Activated CD4-positive, alpha-beta T cell treated with anti-CD3 and anti-CD28 coated beads, Interleukin-2, amount 50 U/mL, for 24 hours (primary cell): ENCODE measurements around the gene ZNF738.
A peak's percentile ranks its signal among the peaks of the same experiment; 100 is the strongest.
"Not testable (repeated sequence)": the region's sequence is repeated elsewhere in the genome, so short reads cannot be mapped to it uniquely, and the experiment has no call there.

Experiments
- DNase-seq, 2 donors: peaks; one replicate each; pipeline ENCODE4 v3.0.0-alpha.2; 2020; ENCODE audit warnings: low read depth in 1 of 2, low spot score in 1 of 2

Gene ZNF738

DNA sequence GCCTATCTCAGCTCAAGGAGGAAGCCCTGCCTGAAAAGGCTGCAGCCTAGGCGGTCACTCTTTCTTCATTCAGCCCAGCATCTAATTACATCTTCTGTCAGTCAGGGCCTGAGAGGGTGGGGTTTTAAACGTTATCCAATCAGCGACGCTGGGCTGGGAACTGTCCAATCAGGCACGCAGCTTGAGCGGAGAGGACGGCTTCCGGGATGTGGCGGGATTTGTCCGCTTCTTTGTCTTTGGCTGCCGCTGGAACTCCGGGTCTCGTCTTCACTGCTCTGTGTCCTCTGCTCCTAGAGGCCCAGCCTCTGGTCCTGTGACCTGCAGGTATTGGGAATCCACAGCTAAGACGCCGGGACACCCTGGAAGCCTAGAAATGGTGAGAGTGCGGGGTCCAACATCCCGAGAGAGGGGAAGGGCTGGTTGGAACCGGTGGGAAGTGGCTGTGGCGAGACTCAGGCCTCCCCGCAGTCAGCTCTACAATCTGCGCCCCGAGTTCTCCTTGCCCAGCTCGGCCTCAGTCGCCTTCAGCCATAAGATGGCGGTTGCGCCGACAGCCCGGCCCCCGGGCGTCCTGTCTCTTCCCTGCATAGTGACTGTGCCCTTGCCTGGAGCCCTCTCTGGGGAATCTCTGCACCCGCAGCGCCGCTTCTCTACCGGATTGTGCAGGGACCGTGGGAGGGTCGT, at the start of gene ZNF738:
ZNF738 (plus strand) TSS at position 233 of the 684 bp plus-strand sequence; CDS start at position 374, 141 bp downstream.
- DNase-seq, result peak; percentile 58 to 79

DNA sequence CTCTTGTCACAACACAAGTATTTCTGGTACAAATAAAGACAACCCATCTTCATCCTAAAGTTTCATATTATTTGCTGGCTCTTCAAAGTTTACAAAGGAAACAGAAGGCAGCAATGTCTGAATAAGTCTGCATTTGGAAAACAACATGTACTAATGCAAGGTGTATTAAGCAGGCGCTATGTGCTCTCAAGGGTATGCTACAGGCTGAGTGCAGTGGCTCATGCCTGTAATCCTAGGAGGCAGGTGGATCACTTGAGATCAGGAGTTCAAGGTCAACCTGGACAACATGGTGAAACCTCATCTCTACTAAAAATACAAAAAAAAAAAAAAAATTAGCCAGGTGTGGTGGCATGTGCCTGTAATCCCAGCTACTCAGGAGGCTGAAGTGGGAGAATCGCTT, 46.0 kb upstream of the ZNF738 start:
- not testable (repeated sequence) for DNase-seq

DNA sequence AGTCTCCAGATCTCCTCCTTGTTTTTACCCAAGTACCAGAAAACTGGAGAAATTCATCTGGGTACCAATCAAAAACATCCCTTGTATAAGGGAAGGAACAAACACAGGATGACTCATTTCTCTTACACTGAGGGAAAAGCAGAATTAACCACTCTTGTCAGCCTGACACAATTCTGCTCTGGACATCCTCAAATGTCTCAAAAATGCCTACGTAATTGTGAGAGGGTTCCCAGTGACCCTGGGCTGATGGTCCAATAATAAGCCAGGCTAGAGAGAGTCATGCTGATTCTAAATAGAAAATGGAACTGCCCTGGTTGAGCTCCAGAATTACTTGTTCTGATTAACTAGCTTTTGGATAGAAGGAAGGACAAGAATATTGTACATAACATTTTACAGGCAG, 44.1 kb upstream of the ZNF738 start:
- no peak for DNase-seq

DNA sequence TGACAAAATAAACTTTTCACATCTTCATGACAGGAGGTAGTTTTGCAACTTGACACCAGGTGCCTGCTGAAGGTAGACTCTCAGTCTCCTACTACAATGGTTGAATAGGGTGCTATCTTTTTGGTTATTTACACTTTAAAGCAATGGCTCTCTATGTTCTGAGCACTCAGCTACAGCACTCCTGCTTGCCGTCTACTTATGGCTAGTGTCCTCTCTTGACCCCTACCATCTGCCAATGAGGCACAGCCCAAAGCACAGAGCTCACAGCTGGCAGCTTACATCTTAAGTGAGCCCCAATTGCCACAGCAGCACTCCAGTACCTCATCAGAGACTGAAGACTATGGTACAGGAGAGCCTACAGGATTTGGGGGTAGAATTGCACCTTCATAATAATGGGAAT, 41.0 kb upstream of the ZNF738 start:
- DNase-seq, result no peak

DNA sequence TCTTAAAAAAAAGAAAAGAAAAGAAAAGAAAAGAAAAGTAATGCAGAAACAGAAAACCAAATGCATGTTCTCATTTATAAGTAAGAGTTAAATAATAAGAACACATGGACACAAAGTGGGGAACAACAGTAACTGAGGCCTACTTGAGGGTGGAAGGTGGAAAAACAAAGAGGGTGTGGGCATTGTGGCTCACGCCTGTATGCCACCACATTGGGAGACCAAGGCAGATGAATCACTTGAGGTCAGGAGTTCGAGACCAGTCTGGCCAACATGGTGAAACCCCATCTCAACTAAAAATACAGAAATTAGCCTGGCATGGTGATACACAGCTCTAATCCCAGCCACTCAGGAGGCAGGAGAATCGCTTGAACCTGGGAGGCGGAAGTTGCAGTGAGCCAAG, 37.7 kb upstream of the ZNF738 start:
- DNase-seq, result no peak

DNA sequence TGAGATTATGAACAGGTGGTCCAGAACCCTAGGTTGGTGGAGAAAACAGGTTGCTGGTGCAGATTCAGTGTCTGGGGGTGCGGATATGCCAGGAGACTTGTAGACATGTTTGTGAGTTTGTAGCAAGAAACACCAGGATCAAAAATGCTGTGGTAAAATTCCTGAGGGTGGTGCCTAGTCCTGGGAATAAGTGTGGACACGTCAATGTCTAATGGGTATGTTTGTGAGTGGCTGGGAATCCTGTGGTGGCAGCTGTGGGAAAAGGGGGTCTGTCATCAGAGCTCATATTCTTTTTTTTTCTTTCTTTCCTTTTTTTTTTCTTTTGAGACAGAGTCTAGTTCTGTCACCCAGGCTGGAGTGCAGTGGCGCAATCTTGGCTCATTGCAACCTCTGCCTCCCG, 36.8 kb upstream of the ZNF738 start:
- no peak for DNase-seq

DNA sequence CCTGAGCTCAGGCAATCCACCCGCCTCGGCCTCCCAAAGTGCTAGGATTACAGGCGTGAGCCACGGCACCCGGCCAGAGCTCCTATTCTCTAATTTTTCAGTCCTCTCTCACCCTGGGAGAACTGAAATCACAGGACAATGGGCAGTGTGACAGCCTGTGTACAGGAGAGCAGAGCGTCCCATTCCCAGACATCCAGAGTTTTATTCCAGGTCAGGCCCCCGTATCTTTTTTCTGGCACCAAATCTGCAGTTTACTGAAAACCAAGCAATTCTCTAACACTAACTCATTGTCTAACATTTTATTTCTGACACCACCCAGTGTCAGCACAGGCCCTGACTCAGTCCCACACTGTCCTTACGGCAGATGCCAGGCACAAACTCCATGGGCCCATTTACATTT, 36.3 kb upstream of the ZNF738 start:
- DNase-seq, result no peak

DNA sequence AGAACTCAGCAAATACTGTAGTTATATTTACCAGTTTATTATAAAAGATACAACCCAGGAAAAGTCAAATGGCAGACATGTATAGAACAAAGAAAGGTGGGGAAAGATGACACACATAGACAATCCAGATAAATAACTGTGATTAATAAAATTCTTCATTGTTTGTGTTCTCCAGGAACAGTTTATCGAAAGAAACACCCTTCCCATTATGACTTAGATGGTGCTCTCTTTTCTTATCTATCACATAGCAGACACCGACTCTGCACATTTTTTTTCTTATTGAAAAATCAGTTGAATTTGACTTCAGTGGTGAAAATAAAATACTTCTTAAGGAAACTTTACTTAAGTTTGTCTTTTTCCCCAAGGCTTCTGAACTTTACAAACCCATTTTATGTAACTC, 35.8 kb upstream of the ZNF738 start:
- no peak for DNase-seq

DNA sequence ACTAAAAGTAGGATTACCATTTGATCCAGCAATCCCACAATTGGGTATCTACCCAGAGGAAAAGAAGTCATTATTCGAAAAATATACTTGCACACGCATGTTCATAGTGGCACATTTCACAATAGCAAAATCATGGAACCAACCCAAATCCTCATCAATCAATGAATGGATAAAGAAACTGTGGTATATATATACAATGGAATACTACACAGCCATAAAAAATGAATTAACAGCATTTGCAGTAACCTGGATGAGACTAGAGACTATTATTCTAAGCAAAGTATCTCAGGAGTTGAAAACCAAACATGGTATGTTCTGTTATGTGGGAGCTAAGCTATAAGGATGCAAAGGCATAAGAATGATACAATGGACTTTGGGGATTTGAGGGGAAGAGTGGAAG, 32.6 kb upstream of the ZNF738 start:
- DNase-seq, result no peak

DNA sequence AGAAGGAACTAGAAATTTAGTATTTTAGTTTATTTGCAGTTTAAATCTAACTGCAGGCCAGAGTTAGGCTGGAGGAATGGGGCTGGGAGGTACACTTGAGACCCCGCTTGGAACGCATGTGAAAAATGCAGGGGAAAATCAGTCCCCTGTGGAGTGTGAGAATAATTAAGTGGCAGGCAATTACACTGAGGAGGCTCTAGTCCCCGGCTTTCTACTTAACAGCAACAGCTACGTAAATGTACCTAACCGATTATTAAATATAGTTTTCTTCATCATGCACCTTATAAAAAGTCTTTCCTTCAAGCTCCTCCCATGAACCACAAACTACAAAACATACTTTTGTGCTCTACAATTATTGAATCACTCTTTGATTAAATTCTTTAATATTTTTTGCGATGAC, 30.4 kb upstream of the ZNF738 start:
- no peak for DNase-seq

DNA sequence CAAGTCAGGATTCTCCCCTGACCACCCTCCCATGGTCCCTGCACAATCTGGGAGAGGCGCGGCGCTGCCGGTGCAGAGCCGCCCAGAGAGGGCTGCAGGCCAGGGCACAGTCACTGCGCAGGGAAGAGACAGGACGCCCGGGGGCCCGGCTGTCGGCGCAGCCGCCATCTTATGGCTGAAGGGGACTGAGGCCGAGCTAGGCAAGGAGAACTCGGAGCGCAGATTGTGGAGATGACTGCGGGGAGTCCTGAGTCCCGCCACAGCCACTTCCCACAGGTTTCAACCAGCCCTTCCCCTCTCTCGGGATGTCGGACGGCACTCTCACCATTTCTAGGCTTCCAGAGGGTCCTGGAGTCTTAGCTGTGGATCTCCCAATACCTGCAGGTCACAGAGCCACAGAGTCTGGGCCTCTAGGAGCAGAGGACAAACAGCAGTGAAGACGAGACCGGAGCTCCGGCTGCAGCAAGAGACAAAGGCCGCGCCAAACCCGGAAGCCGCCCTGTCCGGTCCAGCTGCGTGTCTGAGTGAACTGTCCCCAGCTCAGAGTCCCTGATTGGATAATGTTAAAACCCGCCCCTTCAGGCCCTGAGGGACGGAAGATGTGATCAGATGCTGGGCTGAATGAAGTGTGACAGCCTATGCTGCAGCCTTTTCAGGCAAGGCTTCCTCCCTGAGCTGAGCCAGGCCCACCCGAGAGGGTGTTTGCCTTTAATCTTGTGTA, 29.8 kb upstream of the ZNF738 start, which contains the start of gene ZNF708:
ZNF708 (minus strand) TSS at position 526 of the 721 bp plus-strand sequence; CDS start at position 328, 198 bp downstream.
- DNase-seq, result peak; percentile 50 to 81

DNA sequence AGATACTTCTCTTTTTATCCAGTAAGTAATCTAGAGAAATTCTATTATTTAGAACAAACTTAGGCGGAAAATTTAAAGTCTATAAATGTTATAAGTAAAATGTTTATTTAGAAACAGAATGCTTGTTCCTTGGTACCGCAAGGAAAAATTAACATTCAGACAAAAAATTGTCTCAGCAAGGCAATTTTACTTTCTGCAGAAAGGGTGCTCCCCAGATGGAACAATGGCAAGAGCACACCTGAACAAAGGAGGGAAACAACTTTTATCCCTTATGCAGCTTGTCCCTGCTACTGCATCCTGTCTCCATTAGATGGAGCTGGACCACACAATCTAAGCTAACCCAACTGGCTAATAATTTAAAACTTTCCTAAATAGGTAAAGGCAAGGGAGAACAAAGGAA, 23.1 kb upstream of the ZNF738 start:
- DNase-seq, result no peak

DNA sequence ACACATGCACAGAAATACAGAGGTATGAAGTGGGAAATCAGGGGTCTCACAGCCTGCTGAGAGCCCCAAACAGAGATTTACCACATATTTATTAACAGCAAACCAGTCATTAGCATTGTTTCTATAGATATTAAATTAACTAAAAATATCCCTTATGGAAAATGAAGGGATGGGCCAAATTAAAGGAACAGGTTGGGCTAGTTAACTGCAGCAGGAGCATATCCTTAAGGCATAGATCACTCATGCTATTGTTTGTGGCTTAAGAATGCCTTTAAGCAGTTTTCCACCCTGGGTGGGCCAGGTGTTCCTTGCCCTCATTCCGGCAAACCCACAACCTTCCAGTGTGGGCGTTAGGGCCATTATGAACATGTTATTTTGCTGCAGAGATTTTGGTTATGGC, 14.0 kb upstream of the ZNF738 start:
- not testable (repeated sequence) for DNase-seq

DNA sequence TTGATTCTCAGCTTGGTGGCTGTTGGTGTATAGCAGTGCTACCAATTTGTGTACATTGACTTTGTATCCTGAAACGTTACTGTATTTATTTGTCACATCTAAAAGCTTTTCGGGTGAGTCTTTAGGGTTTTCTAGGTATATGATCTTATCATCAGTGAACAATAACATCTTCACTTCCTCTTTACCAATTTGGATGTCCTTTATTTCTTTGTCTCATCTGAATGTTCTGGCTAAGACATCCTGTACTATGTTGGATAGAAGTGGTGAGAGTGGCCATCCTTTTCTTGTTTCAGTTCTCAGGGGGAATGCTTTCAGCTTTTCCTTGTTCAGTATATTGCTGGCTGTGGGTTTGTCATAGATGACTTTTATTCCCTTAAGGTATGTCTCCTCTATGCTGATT, 6.0 kb upstream of the ZNF738 start:
- no peak for DNase-seq

DNA sequence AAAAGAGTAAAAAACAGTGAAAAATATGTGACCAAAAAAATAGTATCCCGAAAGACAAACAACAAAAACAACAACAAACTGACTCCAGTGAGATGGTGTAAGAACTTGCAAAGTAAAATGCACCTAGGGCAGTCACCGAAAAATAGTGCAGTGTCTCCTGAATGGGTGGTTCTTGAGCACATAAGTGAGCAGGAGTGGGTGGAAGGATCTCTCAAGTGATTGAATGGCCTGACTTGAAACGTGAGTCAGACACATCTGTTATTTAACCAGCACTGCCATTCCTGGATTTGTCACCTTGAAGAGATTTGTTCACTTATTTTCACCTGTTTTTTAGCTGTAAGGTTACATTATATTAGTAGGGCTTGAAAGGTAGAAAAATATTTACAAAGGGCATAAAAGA, 3.5 kb downstream of the ZNF738 start:
- DNase-seq, result no peak

DNA sequence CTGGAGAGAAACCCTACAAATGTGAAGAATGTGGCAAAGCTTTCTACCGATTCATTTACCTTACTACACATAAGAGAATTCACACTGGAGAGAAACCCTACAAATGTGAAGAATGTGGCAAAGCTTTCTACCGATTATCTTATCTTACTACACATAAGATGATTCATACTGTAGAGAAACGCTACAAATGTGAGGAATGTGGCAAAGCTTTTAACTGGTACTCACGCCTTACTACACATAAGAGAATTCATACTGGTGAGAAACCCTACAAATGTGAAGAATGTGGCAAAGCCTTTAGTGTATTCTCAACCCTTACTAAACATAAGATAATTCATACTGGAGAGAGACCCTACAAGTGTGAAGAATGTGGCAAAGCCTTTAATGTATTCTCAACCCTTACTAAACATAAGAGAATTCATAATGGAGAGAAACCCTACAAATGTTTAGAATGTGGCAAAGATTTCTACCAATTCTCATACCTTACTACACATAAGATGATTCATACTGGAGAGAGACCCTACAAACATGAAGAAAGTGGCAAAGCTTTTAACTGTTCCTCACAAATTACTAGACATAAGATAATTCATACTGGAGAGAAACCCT, 25.3 kb downstream of the ZNF738 start:
- DNase-seq, result no peak

DNA sequence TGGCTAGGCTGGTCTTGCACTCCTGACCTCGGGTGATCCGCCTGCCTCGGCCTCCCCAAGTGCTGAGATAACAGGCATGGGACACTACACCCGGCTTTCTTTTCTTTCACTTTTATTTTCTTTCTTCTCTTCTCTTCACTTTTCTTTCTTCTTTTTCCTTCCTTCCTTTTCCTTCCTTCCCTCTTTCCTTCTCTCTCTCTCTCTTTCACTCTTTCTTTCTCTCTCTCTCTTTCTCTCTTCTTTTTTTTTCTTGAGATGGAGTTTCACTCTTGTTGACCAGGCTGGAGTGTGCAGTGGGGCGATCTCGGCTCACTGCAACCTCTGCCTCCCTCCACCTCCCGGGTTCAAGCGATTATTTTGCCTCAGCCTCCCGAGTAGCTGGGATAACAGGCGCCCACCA, 37.3 kb downstream of the ZNF738 start:
- DNase-seq, result no peak

DNA sequence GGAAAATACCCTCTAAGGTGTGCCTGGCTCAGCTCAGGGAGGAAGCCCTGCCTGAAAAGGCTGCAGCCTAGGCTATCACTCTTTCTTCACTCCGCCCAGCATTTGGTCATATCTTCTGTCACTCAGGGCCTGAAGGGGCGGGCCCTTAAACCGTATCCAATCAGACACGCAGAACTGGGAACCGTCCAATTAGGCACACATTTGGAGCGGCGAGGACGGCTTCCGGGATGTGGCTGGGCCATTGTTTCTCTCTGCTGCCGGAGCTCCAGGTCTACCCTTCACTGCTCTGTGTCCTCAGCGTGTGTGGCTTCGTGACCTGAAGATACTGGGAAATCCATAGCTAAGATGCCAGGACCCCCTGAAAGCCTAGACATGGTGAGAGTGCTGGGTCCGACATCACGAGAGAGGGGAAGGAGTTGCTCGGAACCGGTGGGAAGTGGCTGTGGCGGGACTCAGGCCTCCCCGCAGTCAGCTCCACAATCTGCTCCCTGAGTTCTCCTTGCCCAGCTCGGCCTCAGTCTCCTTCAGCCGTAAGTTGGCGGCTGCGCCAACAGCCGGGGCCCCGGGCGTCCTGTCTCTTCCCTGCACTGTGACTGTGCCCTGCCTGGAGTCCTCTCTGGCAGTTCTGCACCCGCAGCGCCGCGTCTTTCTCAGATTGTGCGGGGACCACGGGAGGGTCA, 38.2 kb downstream of the ZNF738 start, which contains the start of gene ZNF493:
ZNF493 (plus strand) TSS at position 241 of the 680 bp plus-strand sequence; CDS start at position 346, 105 bp downstream.
- peak; percentile 64 to 90 for DNase-seq

DNA sequence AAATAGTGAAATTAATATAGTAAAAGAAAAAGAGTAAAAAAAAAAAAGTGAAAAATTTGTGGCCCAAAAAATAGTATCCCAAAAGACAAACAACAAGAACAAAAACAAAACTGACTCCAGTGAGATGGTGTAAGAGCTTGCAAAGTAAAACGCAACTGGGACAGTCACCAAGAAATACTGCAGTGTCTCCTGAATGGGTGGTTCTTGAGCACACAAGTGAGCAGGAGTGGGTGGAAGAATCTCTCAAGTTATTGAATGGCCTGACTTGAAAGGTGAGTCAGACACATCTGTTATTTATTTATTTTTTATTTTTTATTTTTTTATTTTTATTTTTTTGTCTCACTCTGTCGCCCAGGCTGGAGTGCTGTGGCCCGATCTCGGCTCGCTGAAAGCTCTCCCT, 40.1 kb downstream of the ZNF738 start:
- DNase-seq, result no peak

DNA sequence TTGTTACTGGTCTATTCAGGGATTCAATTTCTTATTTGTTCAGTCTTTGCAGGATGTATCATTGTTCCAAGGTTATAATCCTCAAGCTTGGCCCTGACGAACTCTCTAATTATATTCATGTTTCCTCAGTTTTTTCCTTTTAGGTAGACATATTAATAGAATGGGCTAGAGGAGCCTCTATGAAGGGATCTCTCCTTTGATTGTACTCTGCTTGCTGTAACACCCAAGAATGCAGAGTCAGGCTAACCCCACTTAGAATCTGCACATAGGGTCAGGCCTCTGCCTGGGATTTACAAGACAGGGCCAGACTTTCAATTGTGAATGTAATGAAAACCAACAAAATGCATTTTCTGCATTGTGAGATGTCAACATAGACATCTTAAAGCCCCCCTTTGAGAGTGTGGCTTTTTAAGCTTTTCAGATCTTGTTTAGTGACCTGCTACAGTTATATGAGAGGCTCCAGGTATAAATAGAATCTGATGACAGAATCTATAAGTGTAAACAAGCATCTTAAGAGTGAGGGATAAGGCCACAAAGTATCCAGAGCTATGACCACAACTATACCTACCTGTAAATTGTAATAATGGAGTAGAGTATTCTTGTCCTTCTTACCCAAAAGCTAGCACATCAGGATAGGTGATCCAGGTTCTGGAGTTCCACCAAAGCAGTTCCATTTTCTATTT, 43.6 kb downstream of the ZNF738 start:
- no peak for DNase-seq

DNA sequence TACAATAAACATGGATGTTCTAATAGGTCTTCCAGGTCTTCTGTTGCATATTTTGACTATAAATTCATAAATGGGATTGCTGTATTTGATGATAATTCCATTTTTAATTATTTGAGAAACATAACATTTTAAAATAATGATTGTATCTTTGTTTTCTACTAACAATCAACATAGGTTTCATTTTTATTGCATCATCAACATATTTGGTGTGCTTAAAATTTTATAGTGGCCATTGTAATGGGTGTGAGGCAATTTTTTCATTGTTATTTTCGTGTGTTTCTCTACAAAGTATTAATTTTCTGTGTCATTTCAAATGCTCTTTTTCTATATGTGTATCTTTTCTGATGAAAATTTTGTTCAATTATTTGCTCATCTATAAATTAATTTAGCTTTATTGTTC, 51.4 kb downstream of the ZNF738 start:
- DNase-seq, result no peak
